HS-5 (cell line): Measurements from ENCODE around the gene CELA3B.
"Not testable (repeated sequence)": the region's sequence is repeated elsewhere in the genome, so short reads cannot be mapped to it uniquely, and the experiment has no call there.

Source experiments
- DNase-seq: peaks from one replicate; pipeline ENCODE4 v3.0.0-alpha.2; 2012; ENCODE audit warnings: low read depth

CELA3B gene

GRCh38 chr1:22012752-22013151, 35.9 kb downstream of the CELA3B start:
- not testable (repeated sequence) for DNase-seq

- DNase-seq: not testable (repeated sequence)
Measured at GRCh38 chr1:22014575-22015206, 37.9 kb downstream of the CELA3B start.

GRCh38 chr1:22018583-22019559, 42.0 kb downstream of the CELA3B start:
- DNase-seq: peak; percentile 93

- DNase-seq: no peak
Measured at GRCh38 chr1:22021061-22021460, 44.2 kb downstream of the CELA3B start.

- DNase-seq: no peak
Measured at GRCh38 chr1:22024485-22025367, 47.9 kb downstream of the CELA3B start.

- no peak for DNase-seq
Measured at GRCh38 chr1:22025368-22026155, 48.7 kb downstream of the CELA3B start.

- DNase-seq: no peak
Measured at GRCh38 chr1:22026924-22027289, 50.1 kb downstream of the CELA3B start.

- DNase-seq: no peak
Measured at GRCh38 chr1:22030057-22030456, 53.2 kb downstream of the CELA3B start.

GRCh38 chr1:22030473-22030872, 53.7 kb downstream of the CELA3B start:
- DNase-seq: no peak

GRCh38 chr1:22031214-22031962, 54.6 kb downstream of the CELA3B start:
- no peak for DNase-seq

- not testable (repeated sequence) for DNase-seq
Measured at GRCh38 chr1:22034834-22035233, 58.0 kb downstream of the CELA3B start.

GRCh38 chr1:22037520-22037919, 60.7 kb downstream of the CELA3B start:
- DNase-seq: no peak

GRCh38 chr1:22038036-22038435, 61.2 kb downstream of the CELA3B start:
- no peak for DNase-seq
